22Rv1 (cell line): ENCODE results near the gene CDK18.

ENCODE experiments used
- H3K27ac ChIP-seq: fragments of 450-650 bp; 2 replicates; pipeline ENCODE4 v1.5.1; 2017
- CTCF ChIP-seq: fragments of 450-650 bp; IDR thresholded peaks from 2 replicates; pipeline ENCODE4 v1.5.1; 2017; ENCODE audit warnings: mild to moderate bottlenecking
- ZFX ChIP-seq: fragments of 450-650 bp; IDR thresholded peaks from 2 replicates; pipeline ENCODE4 v1.6.1; 2017; ENCODE audit warnings: antibody characterized with exemption, borderline replicate concordance

The CDK18 gene

GRCh38 chr1:205499789-205500188, 4.7 kb upstream of the CDK18 start:
- TF ChIP-seq CTCF = no peak
- TF ChIP-seq ZFX = no peak

GRCh38 chr1:205500240-205501233, 3.9 kb upstream of the CDK18 start:
- TF ChIP-seq ZFX (no peak), CTCF (no peak)
- H3K27ac ChIP-seq = no peak overlapping the region

More at GRCh38 chr1:205499789-205500188, 4.7 kb upstream of the CDK18 start:
- H3K27ac ChIP-seq = no peak overlapping the region

GRCh38 chr1:205502111-205502810, 2.2 kb upstream of the CDK18 start:
- TF ChIP-seq CTCF = no peak
- TF ChIP-seq ZFX = no peak

GRCh38 chr1:205502992-205503391, 1.5 kb upstream of the CDK18 start:
- H3K27ac ChIP-seq = no peak overlapping the region
- no peak for TF ChIP-seq CTCF
- TF ChIP-seq ZFX = no peak

More at GRCh38 chr1:205502111-205502810, 2.2 kb upstream of the CDK18 start:
- H3K27ac ChIP-seq = no peak overlapping the region

- no peak for TF ChIP-seq ZFX
- TF ChIP-seq CTCF = 0 out of 2 replicates have a peak, but pooled peaks have one; percentile 5
- peak overlapping the region; percentile 59 for H3K27ac ChIP-seq
Measured at GRCh38 chr1:205505076-205505729, 734 bp downstream of the CDK18 start.

- no peak for TF ChIP-seq ZFX
- TF ChIP-seq CTCF = no peak
- no peak overlapping the region for H3K27ac ChIP-seq
Measured at GRCh38 chr1:205505791-205506190, 1.3 kb downstream of the CDK18 start.
